Stomach (tissue), 9 donors: ENCODE measurements around the gene RAB3C. TPM values are rescaled to one million over a fixed set of nuclear protein-coding genes. Genes with fewer than 3 reads are reported as not detected.

ENCODE experiments used
- DNase-seq, 2 donors: peaks; one replicate each; pipeline versions ENCODE4 v3.0.0 to v3.0.0-alpha.2; 2013 to 2019
- H3K27ac ChIP-seq, 5 donors: fragments of 200-600 bp in 4 of 5; sonication (generic) in 4 of 5; one replicate each; pipeline ENCODE4 v1.5.1; 2013 to 2019; ENCODE audit warnings: mild to moderate bottlenecking in 1 of 5, moderate library complexity in 1 of 5
- H3K27me3 ChIP-seq, 3 donors: fragments of 200-600 bp; sonication (generic); one replicate each; pipeline ENCODE4 v1.5.1; 2017 to 2019; ENCODE audit warnings: mixed run types in 1 of 3
- H3K36me3 ChIP-seq, 4 donors: fragments of 200-600 bp; sonication (generic); 1 replicate in 3 of 4; 2 replicates in 1 of 4; pipeline ENCODE4 v1.5.1; 2016 to 2019
- H3K4me1 ChIP-seq, 4 donors: fragments of 200-600 bp; sonication (generic); one replicate each; pipeline ENCODE4 v1.5.1; 2016 to 2019
- H3K4me3 ChIP-seq, 4 donors: fragments of 200-600 bp; sonication (generic) in 3 of 4; one replicate each; pipeline ENCODE4 v1.5.1; 2016 to 2019; ENCODE audit warnings: mild to moderate bottlenecking in 1 of 4
- H3K9me3 ChIP-seq, 4 donors: fragments of 200-600 bp; sonication (generic); one replicate each; pipeline ENCODE4 v1.5.1; 2016 to 2019
- EP300 ChIP-seq: sonication (generic); formaldehyde crosslinking; IDR thresholded peaks from one replicate; pipeline ENCODE4 v1.6.1; 2017; ENCODE audit warnings: antibody characterized with exemption
- POLR2A ChIP-seq, 4 donors: fragments of 450-650 bp; IDR thresholded peaks; one replicate each; pipeline ENCODE4 v1.6.1; 2016; ENCODE audit warnings: antibody characterized with exemption in 4 of 4, control low read depth in 2 of 4, mild to moderate bottlenecking in 1 of 4, moderate library complexity in 1 of 4
- POLR2AphosphoS5 ChIP-seq, 3 donors: sonication (generic); formaldehyde crosslinking; IDR thresholded peaks; one replicate each; pipeline ENCODE4 v1.6.1; 2016; ENCODE audit warnings: antibody characterized with exemption in 3 of 3
- WGBS, 5 donors: extraction: QIAGEN DNeasy Blood & Tissue Kit in 3 of 5; methylation state at CpG; one replicate each; pipeline versions ENCODE4 v1.1.5 to v1.1.7; 2013 to 2018; 5-methylcytosine and 5-hydroxymethylcytosine counted together
- intact Hi-C: fragments of 100-400 bp; cut with DNase I; formaldehyde crosslinking; loops from one replicate; pipeline ENCODE4 v1.15.1; 2023; ENCODE audit warnings: low total_unique reads
- polyA plus RNA-seq, 3 donors: library from polyadenylated mRNA; stranded (reverse); fragments of 200-250 nt; gene quantifications; one replicate each; pipeline ENCODE4 v1.2.3, GENCODE V29; 2013
- total RNA-seq, 5 donors: library from RNA; depleted of rRNA; stranded (reverse); fragments of >200 nt; gene quantifications; one replicate each; pipeline versions ENCODE4 v1.1.0 to v1.2.3, GENCODE V29; 2014 to 2016
- TF ChIP-seq, protein P1 (sequence below), 7 experiments: fragments of 450-650 bp in 4 of 7; fragments of 200-600 bp in 3 of 7; sonication (generic) in 3 of 7; IDR thresholded peaks; one replicate each; pipeline ENCODE4 v1.5.1; 2016 to 2019; ENCODE audit warnings: antibody characterized with exemption in 7 of 7, control low read depth in 2 of 7, mild to moderate bottlenecking in 1 of 7
- donor health status: healthy with polysubstance abuse.
- donor health status: Bipolar disorder and iron deficiency.
- donor health status: healthy.

Gene RAB3C
- total and polyA plus RNA-seq, 8 donors: 0.31 to 7.9 (median 2.2) TPM; not detected in 3

GRCh38 chr5:58794875-58795274 lies 212.0 kb downstream of the RAB3C start:
- WGBS, 5 donors: 71 to 89% (median 83%) methylated on average over 4 of the region's 4 CpGs
- Histone ChIP-seq H3K36me3 (no peaks in the 10 kb centered on the region), H3K4me1 (no peaks in the 10 kb centered on the region), H3K4me3 (no peak overlapping the region), H3K27ac (no peak overlapping the region), H3K27me3 (no peaks in the 10 kb centered on the region), H3K9me3 (no peaks in the 10 kb centered on the region)
- intact Hi-C loops: no loop called here
- no peak for DNase-seq
- TF ChIP-seq, protein P1, sequence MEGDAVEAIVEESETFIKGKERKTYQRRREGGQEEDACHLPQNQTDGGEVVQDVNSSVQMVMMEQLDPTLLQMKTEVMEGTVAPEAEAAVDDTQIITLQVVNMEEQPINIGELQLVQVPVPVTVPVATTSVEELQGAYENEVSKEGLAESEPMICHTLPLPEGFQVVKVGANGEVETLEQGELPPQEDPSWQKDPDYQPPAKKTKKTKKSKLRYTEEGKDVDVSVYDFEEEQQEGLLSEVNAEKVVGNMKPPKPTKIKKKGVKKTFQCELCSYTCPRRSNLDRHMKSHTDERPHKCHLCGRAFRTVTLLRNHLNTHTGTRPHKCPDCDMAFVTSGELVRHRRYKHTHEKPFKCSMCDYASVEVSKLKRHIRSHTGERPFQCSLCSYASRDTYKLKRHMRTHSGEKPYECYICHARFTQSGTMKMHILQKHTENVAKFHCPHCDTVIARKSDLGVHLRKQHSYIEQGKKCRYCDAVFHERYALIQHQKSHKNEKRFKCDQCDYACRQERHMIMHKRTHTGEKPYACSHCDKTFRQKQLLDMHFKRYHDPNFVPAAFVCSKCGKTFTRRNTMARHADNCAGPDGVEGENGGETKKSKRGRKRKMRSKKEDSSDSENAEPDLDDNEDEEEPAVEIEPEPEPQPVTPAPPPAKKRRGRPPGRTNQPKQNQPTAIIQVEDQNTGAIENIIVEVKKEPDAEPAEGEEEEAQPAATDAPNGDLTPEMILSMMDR (IDR thresholded peaks at IDR 0.05): no peak
- TF ChIP-seq POLR2AphosphoS5 (IDR thresholded peaks at IDR 0.05) (no peak), EP300 (no peak), POLR2A (IDR thresholded peaks at IDR 0.05) (no peak)

GRCh38 chr5:58795327-58795726 lies 212.5 kb downstream of the RAB3C start:
- Histone ChIP-seq H3K27me3 (no peaks in the 10 kb centered on the region), H3K4me1 (no peaks in the 10 kb centered on the region), H3K4me3 (no peak overlapping the region), H3K9me3 (no peaks in the 10 kb centered on the region), H3K27ac (no peak overlapping the region), H3K36me3 (no peaks in the 10 kb centered on the region)
- DNase-seq: no peak
- intact Hi-C loops: no loop called here
- TF ChIP-seq EP300 (no peak), POLR2AphosphoS5 (IDR thresholded peaks at IDR 0.05) (no peak), POLR2A (IDR thresholded peaks at IDR 0.05) (no peak)
- TF ChIP-seq, protein P1 (IDR thresholded peaks at IDR 0.05): no peak

GRCh38 chr5:58797021-58797420 lies 214.1 kb downstream of the RAB3C start:
- H3K27me3 ChIP-seq: no peaks in the 10 kb centered on the region
- intact Hi-C loops: no loop called here
- DNase-seq: no peak
- no peak overlapping the region for H3K27ac ChIP-seq
- no peaks in the 10 kb centered on the region for H3K36me3 ChIP-seq
- TF ChIP-seq EP300 (no peak), POLR2AphosphoS5 (IDR thresholded peaks at IDR 0.05) (no peak), POLR2A (IDR thresholded peaks at IDR 0.05) (no peak)
- TF ChIP-seq, protein P1 (IDR thresholded peaks at IDR 0.05): no peak
- H3K9me3 ChIP-seq: no peaks in the 10 kb centered on the region
- no peaks in the 10 kb centered on the region for H3K4me1 ChIP-seq
- no peak overlapping the region for H3K4me3 ChIP-seq

DNA sequence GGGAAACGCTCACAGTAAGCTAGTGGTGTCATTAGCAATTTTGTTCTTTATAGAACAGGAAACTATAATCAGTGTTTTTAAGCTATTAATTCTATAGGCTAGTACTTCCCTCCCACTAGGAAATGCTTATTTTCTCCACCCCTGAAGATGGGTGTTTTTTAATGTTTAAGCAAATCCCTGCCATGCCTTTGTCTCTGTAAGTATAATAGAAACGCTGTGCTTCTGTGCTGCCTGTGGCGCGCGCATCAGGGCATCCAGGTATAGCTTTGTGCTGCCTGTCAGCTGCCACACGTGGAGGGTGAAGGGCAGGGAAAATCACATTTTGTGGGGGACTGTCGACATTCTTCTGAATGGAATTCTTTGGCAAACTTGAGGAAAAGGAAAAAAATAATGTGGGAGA lies 217.5 kb downstream of the RAB3C start:
- H3K4me3 ChIP-seq: no peak overlapping the region
- no peak for DNase-seq
- TF ChIP-seq POLR2AphosphoS5 (IDR thresholded peaks at IDR 0.05): no peak
- no peak for TF ChIP-seq EP300
- TF ChIP-seq, protein P1 (IDR thresholded peaks at IDR 0.05): no peak
- no peak for TF ChIP-seq POLR2A (IDR thresholded peaks at IDR 0.05)
- no peaks in the 10 kb centered on the region for H3K36me3 ChIP-seq
- no peaks in the 10 kb centered on the region for H3K4me1 ChIP-seq
- H3K27me3 ChIP-seq: no peaks in the 10 kb centered on the region
- intact Hi-C loops: no loop called here
- H3K9me3 ChIP-seq: no peaks in the 10 kb centered on the region
- WGBS, 5 donors: 77 to 86% (median 81%) methylated on average over 7 of the region's 7 CpGs
- H3K27ac ChIP-seq: no peak overlapping the region
